GM12864 (cell line): Measurements from ENCODE around the gene UGT1A7.

Experiments
- DNase-seq: peaks from one replicate; pipeline ENCODE4 v3.0.0-alpha.2; 2011; ENCODE audit warnings: low read depth
- H3K4me3 ChIP-seq: 2 replicates; pipeline ENCODE4 v1.5.1; 2011; ENCODE audit warnings: mild to moderate bottlenecking, low read depth, low read length, control low read depth
- CTCF ChIP-seq: IDR thresholded peaks from 2 replicates; pipeline ENCODE4 v1.5.1; 2011; ENCODE audit warnings: low read depth, mild to moderate bottlenecking, moderate library complexity, low read length, control low read depth, inconsistent platforms; ENCODE audit errors: missing control alignments

Gene UGT1A7

DNA sequence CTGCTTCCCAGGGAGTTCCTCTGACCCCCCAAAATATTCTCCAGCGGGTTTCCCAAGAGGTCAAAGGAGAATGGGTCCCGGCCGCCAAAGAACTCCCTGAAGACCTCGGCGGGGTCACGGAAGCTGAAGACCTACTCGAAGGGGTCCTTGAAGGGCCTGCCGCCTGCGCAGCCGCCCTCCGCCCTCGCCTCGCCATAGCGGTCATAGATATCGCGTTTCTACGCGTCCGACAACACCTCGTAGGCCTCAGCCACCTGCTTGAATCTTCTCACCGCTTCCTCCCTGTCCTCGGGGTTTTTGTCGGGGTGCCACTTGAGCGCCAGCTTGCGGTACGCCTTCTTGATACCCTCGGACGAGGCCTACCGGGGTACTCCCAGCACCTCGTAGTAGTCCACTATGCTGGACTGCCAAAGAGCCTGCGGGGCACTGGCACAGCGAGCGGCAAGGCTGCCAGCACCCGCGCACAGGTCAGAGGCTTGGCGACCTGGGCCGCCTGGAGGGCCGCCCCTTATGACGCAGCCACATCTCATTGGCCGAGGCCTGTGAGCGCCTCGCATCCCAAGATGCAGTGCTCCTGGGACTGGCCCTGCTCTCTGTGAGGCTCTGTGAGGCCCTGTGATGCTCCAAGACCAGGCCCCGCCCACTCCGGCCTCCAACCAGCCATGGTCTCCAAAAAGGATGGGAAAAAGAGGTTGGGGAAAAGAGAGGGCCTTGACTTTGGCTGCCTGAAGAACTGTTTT, 73.3 kb downstream of the UGT1A7 start:
- no peak for DNase-seq
- TF ChIP-seq CTCF: no peak
- H3K4me3 ChIP-seq: no peak overlapping the region

- TF ChIP-seq CTCF: no peak
- H3K4me3 ChIP-seq: no peak overlapping the region
- no peak for DNase-seq
These were observed 74.9 kb downstream of the UGT1A7 start for GRCh38 chr2:233756429-233757081.

GRCh38 chr2:233758141-233758540, 76.4 kb downstream of the UGT1A7 start:
- H3K4me3 ChIP-seq: no peak overlapping the region
- TF ChIP-seq CTCF: no peak
- DNase-seq: no peak

GRCh38 chr2:233758849-233759248, 77.1 kb downstream of the UGT1A7 start:
- DNase-seq: no peak
- TF ChIP-seq CTCF: no peak
- H3K4me3 ChIP-seq: no peak overlapping the region

GRCh38 chr2:233760043-233760442, 78.3 kb downstream of the UGT1A7 start, which contains the start of gene UGT1A1:
UGT1A1 (plus strand) TSS chr2:233760270; CDS start chr2:233760288, 18 bp downstream.
- no peak for TF ChIP-seq CTCF
- no peak for DNase-seq
- H3K4me3 ChIP-seq: no peak within 1 kb of the TSS

- no peak for DNase-seq
- TF ChIP-seq CTCF: no peak
- H3K4me3 ChIP-seq: no peak overlapping the region
These were observed 79.5 kb downstream of the UGT1A7 start for GRCh38 chr2:233761040-233761769.
